Middle frontal gyrus (tissue), 1 donor: ENCODE results near the gene LARGE1.
"Not testable (repeated sequence)": the region's sequence is repeated elsewhere in the genome, so short reads cannot be mapped to it uniquely, and the experiment has no call there.

Experiments used
- DNase-seq: peaks from one replicate; pipeline ENCODE4 v3.0.0-alpha.2; 2015; ENCODE audit warnings: low spot score; ENCODE audit errors: extremely low spot score

The LARGE1 gene

DNA sequence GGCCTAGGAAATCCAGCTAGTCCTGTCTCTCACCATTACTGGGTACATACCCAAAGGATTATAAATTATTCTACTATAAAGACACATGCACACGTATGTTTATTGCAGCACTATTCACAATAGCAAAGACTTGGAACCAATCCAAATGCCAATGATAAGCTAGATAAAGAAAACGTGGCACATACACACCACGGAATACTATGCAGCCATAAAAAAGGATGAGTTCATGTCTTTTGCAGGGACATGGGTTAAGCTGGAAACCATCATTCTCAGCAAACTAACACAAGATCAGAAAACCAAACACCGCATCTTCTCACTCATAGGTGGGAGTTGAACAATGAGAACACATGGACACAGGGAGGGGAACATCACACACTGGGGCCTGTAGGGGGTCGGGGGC, 61.6 kb downstream of the LARGE1 start:
- not testable (repeated sequence) for DNase-seq

- not testable (repeated sequence) for DNase-seq
Observed at GRCh38 chr22:33857767-33858166, 62.5 kb downstream of the LARGE1 start.

GRCh38 chr22:33854724-33855123, 65.6 kb downstream of the LARGE1 start:
- no peak for DNase-seq

- no peak for DNase-seq
Observed at GRCh38 chr22:33853200-33854097, 66.8 kb downstream of the LARGE1 start.

DNA sequence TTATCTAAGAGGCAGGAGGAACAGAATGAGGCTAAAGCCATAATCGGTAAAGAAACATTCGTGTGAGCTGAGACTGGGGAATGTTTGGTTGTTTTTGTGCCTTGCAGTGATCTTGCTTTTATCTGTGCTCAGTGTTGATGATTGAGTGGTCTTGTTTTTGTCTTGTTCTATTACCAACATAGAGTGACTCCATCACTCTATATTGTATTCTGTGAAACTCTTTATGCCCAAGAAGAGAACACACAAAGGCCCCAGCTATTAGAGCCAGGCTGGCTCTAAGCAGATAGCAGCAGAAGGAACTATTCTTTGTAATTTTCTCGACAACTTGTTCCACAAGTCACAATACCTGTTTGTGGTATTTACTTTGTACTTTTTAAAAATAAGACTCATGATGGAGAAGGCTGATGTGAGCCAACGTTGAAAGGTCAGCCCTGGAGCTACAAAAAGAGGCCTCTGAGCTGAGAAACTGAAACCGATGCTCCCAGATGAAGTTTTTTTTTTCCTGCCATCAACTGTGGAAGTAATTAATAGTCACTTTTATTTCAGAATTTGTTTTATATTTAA, 68.4 kb downstream of the LARGE1 start:
- DNase-seq, result no peak

GRCh38 chr22:33851240-33851639, 69.0 kb downstream of the LARGE1 start:
- DNase-seq, result no peak

DNA sequence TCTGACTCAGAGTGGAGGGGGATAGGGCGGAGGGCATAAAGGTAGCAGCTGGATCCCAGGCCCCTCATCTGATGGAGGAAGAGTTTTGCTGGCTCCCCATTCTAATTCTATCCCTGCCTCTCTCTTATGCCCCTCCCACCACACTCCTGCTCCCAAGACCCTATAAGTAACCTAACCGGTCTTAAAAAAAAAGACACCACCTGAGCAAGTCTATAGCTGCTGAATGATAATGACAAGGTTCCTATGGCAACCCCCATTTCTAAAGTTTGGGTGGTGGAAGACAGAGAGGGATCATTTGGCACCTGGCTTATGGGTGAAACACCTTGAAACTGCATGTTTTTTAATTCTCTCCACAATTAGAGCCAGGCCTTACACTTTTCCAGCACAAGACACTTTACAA, 69.6 kb downstream of the LARGE1 start:
- DNase-seq, result no peak

- no peak for DNase-seq
Observed at GRCh38 chr22:33850193-33850592, 70.1 kb downstream of the LARGE1 start.

DNA sequence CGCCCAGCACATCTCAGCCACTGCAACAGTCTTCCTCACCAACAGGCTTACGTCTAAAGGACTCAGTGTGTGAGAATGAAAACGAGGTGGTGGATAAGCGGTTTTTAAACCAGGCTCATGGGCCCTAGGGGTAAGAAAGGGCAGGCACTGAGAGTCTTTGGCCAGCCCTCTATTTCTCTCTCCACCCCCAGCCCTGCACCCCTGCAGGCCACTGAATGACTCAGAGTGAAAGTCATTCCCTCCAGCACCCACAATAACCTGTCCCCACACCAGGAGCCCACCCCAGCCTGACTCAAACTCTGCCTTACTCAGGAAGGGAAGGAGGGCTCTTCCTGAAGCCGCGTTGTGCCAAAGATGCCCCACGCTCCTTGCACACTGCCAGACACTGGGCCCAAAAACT, 72.0 kb downstream of the LARGE1 start:
- DNase-seq, result no peak

DNA sequence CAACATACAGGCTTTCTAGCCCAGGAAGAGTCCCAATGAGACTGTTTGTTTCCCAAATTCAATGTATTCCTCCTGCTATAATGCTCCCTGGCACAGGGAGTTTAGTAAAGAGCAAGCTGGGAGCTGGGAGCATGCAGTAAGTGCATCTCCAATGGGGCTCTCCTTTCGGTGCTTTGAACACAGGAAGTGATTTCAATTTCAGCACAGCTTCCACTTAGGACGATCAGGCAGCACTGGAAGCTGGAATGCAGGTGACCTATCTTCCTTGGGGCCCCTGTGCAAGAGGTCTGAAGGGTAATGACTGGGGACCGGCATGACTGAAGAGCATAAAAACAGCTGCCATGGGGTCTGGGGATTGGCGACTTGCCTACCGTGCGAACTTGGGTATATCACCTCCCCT, 76.0 kb downstream of the LARGE1 start:
- no peak for DNase-seq

GRCh38 chr22:33842421-33843094, 77.7 kb downstream of the LARGE1 start:
- no peak for DNase-seq

DNA sequence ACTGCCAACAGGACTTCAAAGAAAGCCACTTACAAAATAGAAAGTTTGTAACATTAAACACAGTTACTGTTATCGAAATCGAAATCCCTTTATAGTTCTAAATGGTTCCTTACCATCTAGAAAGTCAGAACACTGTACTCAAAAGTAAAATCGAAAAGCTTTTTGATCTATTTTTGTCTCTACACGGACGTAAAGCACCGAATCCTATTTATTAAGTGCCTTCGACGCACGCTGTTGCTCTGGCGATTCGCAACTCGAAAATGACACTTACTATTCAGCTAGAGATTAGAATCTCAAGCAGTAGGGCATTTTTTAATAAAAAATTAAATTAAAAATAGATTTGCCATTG, 78.3 kb downstream of the LARGE1 start:
- no peak for DNase-seq

DNA sequence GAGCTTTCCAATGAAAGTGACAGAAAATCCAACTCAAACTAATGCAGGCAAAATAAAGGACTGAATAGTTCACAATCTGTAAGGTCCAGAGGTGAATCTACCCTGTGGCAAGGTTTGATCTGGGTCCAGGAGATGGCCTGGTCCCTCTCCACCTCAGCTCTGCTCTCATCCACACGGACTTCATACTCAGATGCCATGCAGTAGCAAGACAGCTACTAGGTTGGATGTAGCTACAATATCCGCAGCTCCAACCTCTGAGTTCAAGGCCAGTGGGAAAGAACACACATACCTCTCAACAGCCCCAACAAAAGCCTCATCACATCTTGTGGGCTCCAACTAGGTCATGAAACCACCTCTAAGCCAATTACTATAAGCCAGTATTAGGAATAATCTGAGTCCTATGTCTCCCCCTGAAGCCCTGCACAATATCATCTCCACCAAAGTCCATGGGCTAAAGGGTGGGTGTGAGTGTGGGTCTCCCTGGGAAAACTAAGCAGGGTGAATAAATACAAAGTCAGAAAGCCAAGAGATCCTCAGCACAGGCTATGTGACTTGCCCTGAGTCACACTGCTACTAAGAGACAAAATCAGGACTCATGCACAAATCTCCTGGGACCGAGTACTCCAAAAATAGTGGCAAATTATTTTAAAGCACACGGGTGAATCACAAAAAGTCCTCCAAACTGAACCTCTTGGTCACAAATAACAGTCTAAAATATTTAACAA, 78.8 kb downstream of the LARGE1 start:
- no peak for DNase-seq

GRCh38 chr22:33838644-33839043, 81.6 kb downstream of the LARGE1 start:
- DNase-seq, result no peak

- no peak for DNase-seq
Observed at GRCh38 chr22:33837826-33838225, 82.5 kb downstream of the LARGE1 start.

- DNase-seq, result no peak
Observed at GRCh38 chr22:33835265-33835664, 85.0 kb downstream of the LARGE1 start.

DNA sequence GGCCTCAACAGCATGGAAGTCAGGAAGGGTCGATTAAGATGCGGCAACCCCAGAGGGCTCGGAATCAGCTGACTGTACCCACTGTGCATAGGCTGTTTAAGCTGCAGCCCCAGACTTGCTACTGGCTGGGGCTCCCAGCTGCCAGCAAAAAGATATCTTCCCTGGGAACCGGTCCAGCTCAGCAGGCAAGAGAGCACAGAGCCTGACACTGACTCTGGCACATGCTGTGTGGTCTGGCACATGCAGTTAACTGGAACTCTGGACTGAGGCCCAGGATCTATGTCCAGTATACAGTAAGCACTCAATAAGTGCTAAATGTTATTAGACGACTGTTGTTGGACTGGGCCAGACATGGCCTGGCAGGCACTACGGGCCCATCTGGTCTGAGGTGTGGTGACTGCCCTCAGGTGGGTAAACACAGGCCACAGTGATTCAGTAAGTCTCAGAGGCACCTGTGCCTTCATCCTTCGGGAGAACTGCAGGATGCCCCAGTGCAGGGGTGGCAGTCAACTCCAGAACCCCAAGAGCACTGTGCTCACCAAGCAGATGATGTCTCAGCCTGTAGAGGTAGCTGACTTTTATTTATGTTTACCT, 87.6 kb downstream of the LARGE1 start:
- no peak for DNase-seq

DNA sequence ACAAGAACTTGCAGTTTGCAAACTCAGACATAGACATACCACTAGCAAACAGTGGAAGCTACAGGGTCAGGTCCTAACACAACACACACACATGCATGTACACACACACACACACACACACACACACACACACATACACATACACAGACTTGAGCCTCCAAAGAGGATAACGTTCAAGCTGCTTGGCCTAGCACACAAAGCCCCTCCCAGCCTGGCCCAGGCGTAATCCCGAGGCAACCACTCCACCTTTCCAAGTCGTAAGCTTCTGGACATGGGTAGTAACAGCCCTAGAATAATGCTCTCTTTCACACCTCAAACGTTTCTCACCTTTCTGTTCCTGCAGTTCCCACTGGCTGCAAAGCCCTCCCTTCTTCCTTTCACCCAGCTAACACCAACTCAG, 88.6 kb downstream of the LARGE1 start:
- no peak for DNase-seq

DNA sequence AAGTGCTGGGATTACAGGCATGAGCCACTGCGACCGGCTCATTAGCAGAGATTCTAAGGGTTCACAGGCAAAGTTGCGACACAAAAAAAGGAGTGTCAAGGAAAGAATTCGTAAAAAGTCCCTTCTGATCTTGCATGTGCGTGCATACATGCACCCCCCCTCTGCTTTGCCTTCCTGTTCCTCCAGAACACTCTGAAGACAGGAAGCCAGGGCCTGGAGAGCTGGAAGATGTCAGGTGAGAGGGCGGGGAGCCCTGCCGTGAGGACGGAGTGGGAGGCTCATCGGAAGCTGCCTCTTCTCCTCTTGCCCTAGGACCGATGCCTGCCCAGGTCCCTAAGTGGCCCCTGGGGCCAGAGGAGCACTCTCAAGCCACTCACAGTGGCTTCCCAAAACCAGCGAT, 89.1 kb downstream of the LARGE1 start:
- no peak for DNase-seq

DNA sequence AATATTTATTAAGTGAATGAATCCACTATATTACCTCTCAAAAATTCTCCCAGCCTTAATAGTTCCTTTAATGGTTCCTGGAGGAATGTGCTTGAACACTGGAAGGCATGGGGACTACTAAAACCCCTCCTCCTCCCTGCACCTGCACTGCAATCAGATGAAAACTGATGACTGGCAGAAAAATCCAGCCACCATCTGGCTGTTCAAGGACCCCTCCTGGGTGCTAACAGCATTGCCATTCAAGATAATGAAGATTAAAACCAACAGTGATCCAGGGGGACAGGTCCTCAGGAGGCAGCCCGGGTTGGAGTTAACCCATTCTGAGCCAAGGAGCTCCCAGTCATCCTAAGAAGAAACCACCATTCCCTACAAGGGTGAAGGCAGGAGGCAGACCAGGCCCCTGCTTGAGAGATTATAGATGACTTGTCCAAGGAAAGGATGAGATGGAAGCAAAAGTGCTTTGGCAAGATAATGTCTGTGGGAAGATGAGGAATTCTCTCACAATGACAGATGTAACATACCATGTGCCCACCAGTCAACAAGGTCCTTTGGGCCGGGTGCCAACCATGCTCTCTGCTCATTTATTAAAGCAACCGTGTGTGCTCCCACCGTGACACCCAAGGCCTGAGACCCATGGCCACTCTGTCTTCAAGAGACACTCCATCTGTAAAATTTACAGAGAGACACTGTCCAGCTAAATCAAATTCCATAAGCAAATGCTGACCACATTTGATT, 90.6 kb downstream of the LARGE1 start:
- DNase-seq, result no peak

GRCh38 chr22:33828302-33828701, 92.0 kb downstream of the LARGE1 start:
- no peak for DNase-seq
